GM12864 (cell line): ENCODE data around the gene LYSMD1.
"Not testable (repeated sequence)": the region's sequence is repeated elsewhere in the genome, so short reads cannot be mapped to it uniquely, and the experiment has no call there.

ENCODE experiments used
- DNase-seq: peaks from one replicate; pipeline ENCODE4 v3.0.0-alpha.2; 2011; ENCODE audit warnings: low read depth
- H3K4me3 ChIP-seq: 2 replicates; pipeline ENCODE4 v1.5.1; 2011; ENCODE audit warnings: mild to moderate bottlenecking, low read depth, low read length, control low read depth
- CTCF ChIP-seq: IDR thresholded peaks from 2 replicates; pipeline ENCODE4 v1.5.1; 2011; ENCODE audit warnings: low read depth, mild to moderate bottlenecking, moderate library complexity, low read length, control low read depth, inconsistent platforms; ENCODE audit errors: missing control alignments

The LYSMD1 gene

GRCh38 chr1:151198254-151199127 is 32.8 kb upstream of the LYSMD1 start, which contains the start of gene PIP5K1A:
PIP5K1A (plus strand) TSS chr1:151198552; CDS start chr1:151198997, 445 bp downstream.
- DNase-seq = peak; percentile 97
- peak within 1 kb of the TSS; percentile 87 for H3K4me3 ChIP-seq
- no peak for TF ChIP-seq CTCF

GRCh38 chr1:151197863-151198253 is 32.2 kb upstream of the LYSMD1 start:
- no peak for DNase-seq
- H3K4me3 ChIP-seq = peak overlapping the region; percentile 87
- TF ChIP-seq CTCF = no peak

GRCh38 chr1:151196292-151196800 is 30.6 kb upstream of the LYSMD1 start:
- H3K4me3 ChIP-seq = peak overlapping the region; percentile 42
- peak; percentile 43 for TF ChIP-seq CTCF
- DNase-seq = peak; percentile 50

- DNase-seq, H3K4me3 ChIP-seq: not testable (repeated sequence)
Measured at GRCh38 chr1:151194894-151195594, 29.3 kb upstream of the LYSMD1 start.

GRCh38 chr1:151193856-151194255 is 28.2 kb upstream of the LYSMD1 start:
- no peak overlapping the region for H3K4me3 ChIP-seq
- no peak for DNase-seq
- TF ChIP-seq CTCF = no peak

- no peak for TF ChIP-seq CTCF
- no peak for DNase-seq
- H3K4me3 ChIP-seq = no peak overlapping the region
Measured at GRCh38 chr1:151193304-151193703, 27.6 kb upstream of the LYSMD1 start.

- TF ChIP-seq CTCF = no peak
- H3K4me3 ChIP-seq = no peak overlapping the region
- no peak for DNase-seq
Measured at GRCh38 chr1:151192047-151192446, 26.3 kb upstream of the LYSMD1 start.
